ENCODE measurements around the gene H1-8. TPM values are rescaled to one million over a fixed set of nuclear protein-coding genes. Genes with fewer than 3 reads are reported as not detected.

H1-8 gene
- total RNA-seq, 3 donors from 2014 or later = not detected

DNA sequence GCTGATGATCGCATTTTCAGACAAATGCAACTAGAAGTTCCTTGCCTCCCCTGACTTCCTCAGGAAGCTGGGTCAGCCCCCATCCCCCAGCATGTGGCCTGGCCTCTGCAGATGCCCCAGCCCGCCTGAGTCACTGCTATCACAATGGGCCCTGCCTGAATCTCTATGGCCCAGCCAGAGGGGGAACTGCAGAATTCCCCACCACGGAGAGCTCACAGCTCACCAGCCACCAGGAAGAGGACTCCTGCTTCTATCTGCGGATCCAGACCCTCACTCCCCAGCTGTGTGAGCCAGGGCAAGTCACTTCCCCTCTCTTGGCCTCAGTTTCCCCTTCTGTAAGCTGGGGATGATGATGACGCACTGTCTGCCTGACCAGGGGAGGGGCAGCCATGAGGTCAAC is 56.6 kb downstream of the H1-8 start:
- Mint-ChIP-seq H3K27me3 (ENCODE audit: low read depth) (peaks cover 8% of the 10 kb centered on the region), H3K4me3 (no peak overlapping the region), H3K36me3 (ENCODE audit: insufficient read depth) (no peaks in the 10 kb centered on the region), H3K9me3 (no peaks in the 10 kb centered on the region), H3K4me1 (ENCODE audit: low read depth) (peaks cover 22% of the 10 kb centered on the region)
- no peak for ATAC-seq
- DNase-seq = no peak

GRCh38 chr3:129600348-129600747 is 57.4 kb downstream of the H1-8 start:
- Mint-ChIP-seq H3K9me3 (no peaks in the 10 kb centered on the region), H3K27me3 (ENCODE audit: low read depth) (peaks cover 12% of the 10 kb centered on the region), H3K36me3 (ENCODE audit: insufficient read depth) (no peaks in the 10 kb centered on the region), H3K4me1 (ENCODE audit: low read depth) (peaks cover 20% of the 10 kb centered on the region), H3K4me3 (no peak overlapping the region)
- ATAC-seq (no peak), DNase-seq (no peak)

Other genes starting within 250 kb of the H1-8 start
- under 1 TPM; 0.21 to 0.65 (median 0.33) TPM for gene EFCAB12, start 114.5 kb upstream of the H1-8 start, total RNA-seq
- 10 to 100 TPM; 40.4 to 47.0 (median 45.3) TPM for gene MBD4, start 103.2 kb upstream of the H1-8 start, total RNA-seq
- gene IFT122, start 103.0 kb upstream of the H1-8 start, total RNA-seq = 1 to 10 TPM; 8.7 to 9.7 (median 8.9) TPM
- gene RHO, start 14.5 kb upstream of the H1-8 start, total RNA-seq = not detected
- 1 to 10 TPM; 4.8 to 6.2 (median 6.1) TPM for gene PLXND1, start 63.5 kb downstream of the H1-8 start, total RNA-seq